Vagina (tissue), 2 donors: ENCODE measurements around the gene ADNP.

ENCODE experiments used
- POLR2A ChIP-seq, 2 donors: fragments of 450-650 bp; IDR thresholded peaks; one replicate each; pipeline ENCODE4 v1.6.1; 2017; ENCODE audit warnings: antibody characterized with exemption in 2 of 2, mild to moderate bottlenecking in 2 of 2, moderate library complexity in 2 of 2
- TF ChIP-seq, protein P1 (sequence below), 3 experiments: fragments of 450-650 bp in 2 of 3; fragments of 200-600 bp in 1 of 3; sonication (generic) in 1 of 3; IDR thresholded peaks; one replicate each; pipeline ENCODE4 v1.5.1; 2017 to 2019; ENCODE audit warnings: antibody characterized with exemption in 3 of 3, mild to moderate bottlenecking in 2 of 3, moderate library complexity in 2 of 3

DNA sequence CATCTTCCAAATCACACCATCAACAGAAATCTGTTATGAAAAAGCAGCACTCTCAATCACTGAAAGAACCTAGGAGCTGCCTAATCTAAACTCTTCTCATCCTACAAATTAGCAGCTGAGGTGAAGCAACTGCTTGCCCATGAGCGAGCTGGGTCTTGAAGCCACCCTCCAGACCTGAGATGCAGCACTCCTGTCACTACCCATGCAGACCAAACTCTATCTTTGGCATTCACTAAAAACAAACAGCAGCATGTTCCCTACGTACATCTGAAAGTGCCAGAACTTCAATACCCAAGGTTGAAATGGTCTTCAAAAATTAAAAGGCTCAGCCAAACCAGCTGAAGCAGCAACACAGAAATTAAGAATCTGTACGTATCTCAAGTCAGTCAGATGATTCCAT, 14.3 kb downstream of the ADNP start:
- TF ChIP-seq, protein P1, sequence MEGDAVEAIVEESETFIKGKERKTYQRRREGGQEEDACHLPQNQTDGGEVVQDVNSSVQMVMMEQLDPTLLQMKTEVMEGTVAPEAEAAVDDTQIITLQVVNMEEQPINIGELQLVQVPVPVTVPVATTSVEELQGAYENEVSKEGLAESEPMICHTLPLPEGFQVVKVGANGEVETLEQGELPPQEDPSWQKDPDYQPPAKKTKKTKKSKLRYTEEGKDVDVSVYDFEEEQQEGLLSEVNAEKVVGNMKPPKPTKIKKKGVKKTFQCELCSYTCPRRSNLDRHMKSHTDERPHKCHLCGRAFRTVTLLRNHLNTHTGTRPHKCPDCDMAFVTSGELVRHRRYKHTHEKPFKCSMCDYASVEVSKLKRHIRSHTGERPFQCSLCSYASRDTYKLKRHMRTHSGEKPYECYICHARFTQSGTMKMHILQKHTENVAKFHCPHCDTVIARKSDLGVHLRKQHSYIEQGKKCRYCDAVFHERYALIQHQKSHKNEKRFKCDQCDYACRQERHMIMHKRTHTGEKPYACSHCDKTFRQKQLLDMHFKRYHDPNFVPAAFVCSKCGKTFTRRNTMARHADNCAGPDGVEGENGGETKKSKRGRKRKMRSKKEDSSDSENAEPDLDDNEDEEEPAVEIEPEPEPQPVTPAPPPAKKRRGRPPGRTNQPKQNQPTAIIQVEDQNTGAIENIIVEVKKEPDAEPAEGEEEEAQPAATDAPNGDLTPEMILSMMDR (IDR thresholded peaks at IDR 0.05): no peak
- TF ChIP-seq POLR2A (IDR thresholded peaks at IDR 0.05): no peak
